ENCODE results near the gene PEAK1. TPM values are rescaled to one million over a fixed set of nuclear protein-coding genes. Genes with fewer than 3 reads are reported as not detected.

The PEAK1 gene
- total RNA-seq, 1 experiment from 2014 or later, result 58.7 TPM

DNA sequence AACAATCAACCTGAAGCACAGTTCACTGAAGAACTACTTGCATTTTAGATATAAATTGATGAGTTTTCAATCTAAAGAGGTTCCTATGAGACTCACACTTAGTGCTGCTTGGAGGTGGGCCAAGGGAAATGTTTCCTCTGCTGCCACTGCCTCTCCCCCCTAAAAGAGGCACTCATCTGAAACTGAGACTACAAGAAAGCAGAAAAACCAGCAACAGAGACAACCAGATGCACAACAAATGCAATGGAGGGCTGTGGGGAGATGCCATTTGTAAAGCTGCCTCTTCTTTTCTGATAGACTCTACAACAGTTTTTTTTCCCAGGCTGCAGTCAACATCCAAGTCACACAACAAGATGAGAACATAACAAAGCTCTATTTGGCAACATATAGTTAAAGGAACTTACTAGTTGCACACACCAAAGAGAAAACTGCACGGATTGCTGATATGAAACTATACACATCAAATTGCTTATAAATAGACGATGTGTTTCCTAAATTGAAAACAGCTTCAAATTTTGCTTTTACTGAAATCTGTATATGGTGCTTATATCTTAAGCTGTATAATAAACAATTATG, 360.0 kb downstream of the PEAK1 start:
- DNase-seq (ENCODE audit: low read depth, low spot score), result no peak
- no peaks in the 10 kb centered on the region for H3K27me3 ChIP-seq (ENCODE audit: control insufficient read depth, insufficient read depth, low read length)
- H3K36me3 ChIP-seq (ENCODE audit: control insufficient read depth, insufficient read depth, low read length), result no peaks in the 10 kb centered on the region
- ChIA-PET CTCF (no interaction called here), POLR2A (interaction anchor here (0.7 kb wide), 1 partner anchor 362 kb away, joined by 3 read pairs; no protein-coding TSS in a partner anchor)
- H3K4me1 ChIP-seq (ENCODE audit: control insufficient read depth, insufficient read depth, low read length), result peaks cover 14% of the 10 kb centered on the region; the same call in 1 of the 2 replicates
- intact Hi-C loops (cut with micrococcal nuclease; ENCODE audit: unreplicated experiment) (no loop called here), in situ Hi-C loops (cut with HindIII; ENCODE audit: low pct_unique_long_range_greater_than_20kb, low sequenced_read_pairs) (no loop called here)
- no peaks in the 10 kb centered on the region for H3K9me3 ChIP-seq (ENCODE audit: control insufficient read depth, insufficient read depth, low read depth, low read length)
- TF ChIP-seq TCF7L2 (IDR thresholded peaks at IDR 0.05; ENCODE audit: low read depth, low read length) (no peak), POLR2AphosphoS5 (IDR thresholded peaks at IDR 0.05; ENCODE audit: low read depth, low read length) (no peak), SIN3A (IDR thresholded peaks at IDR 0.05; ENCODE audit: borderline replicate concordance, insufficient read depth, low read depth, low read length) (no peak)
- TF ChIP-seq, protein P1, sequence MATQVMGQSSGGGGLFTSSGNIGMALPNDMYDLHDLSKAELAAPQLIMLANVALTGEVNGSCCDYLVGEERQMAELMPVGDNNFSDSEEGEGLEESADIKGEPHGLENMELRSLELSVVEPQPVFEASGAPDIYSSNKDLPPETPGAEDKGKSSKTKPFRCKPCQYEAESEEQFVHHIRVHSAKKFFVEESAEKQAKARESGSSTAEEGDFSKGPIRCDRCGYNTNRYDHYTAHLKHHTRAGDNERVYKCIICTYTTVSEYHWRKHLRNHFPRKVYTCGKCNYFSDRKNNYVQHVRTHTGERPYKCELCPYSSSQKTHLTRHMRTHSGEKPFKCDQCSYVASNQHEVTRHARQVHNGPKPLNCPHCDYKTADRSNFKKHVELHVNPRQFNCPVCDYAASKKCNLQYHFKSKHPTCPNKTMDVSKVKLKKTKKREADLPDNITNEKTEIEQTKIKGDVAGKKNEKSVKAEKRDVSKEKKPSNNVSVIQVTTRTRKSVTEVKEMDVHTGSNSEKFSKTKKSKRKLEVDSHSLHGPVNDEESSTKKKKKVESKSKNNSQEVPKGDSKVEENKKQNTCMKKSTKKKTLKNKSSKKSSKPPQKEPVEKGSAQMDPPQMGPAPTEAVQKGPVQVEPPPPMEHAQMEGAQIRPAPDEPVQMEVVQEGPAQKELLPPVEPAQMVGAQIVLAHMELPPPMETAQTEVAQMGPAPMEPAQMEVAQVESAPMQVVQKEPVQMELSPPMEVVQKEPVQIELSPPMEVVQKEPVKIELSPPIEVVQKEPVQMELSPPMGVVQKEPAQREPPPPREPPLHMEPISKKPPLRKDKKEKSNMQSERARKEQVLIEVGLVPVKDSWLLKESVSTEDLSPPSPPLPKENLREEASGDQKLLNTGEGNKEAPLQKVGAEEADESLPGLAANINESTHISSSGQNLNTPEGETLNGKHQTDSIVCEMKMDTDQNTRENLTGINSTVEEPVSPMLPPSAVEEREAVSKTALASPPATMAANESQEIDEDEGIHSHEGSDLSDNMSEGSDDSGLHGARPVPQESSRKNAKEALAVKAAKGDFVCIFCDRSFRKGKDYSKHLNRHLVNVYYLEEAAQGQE (IDR thresholded peaks at IDR 0.05; ENCODE audit: insufficient read depth in 1 of 2, low read depth in 2 of 2, low read length in 1 of 2), result no peak
- TF ChIP-seq, protein P2, sequence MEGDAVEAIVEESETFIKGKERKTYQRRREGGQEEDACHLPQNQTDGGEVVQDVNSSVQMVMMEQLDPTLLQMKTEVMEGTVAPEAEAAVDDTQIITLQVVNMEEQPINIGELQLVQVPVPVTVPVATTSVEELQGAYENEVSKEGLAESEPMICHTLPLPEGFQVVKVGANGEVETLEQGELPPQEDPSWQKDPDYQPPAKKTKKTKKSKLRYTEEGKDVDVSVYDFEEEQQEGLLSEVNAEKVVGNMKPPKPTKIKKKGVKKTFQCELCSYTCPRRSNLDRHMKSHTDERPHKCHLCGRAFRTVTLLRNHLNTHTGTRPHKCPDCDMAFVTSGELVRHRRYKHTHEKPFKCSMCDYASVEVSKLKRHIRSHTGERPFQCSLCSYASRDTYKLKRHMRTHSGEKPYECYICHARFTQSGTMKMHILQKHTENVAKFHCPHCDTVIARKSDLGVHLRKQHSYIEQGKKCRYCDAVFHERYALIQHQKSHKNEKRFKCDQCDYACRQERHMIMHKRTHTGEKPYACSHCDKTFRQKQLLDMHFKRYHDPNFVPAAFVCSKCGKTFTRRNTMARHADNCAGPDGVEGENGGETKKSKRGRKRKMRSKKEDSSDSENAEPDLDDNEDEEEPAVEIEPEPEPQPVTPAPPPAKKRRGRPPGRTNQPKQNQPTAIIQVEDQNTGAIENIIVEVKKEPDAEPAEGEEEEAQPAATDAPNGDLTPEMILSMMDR (IDR thresholded peaks at IDR 0.05), result no peak
- no TSS peak for BruUV-seq (replicated peaks)
- H3K4me3 ChIP-seq (ENCODE audit: low read depth in 2 of 2, low read length in 2 of 2), result no peak overlapping the region
- no peak overlapping the region for H3K27ac ChIP-seq (ENCODE audit: low read length)
- no peak for ATAC-seq

DNA sequence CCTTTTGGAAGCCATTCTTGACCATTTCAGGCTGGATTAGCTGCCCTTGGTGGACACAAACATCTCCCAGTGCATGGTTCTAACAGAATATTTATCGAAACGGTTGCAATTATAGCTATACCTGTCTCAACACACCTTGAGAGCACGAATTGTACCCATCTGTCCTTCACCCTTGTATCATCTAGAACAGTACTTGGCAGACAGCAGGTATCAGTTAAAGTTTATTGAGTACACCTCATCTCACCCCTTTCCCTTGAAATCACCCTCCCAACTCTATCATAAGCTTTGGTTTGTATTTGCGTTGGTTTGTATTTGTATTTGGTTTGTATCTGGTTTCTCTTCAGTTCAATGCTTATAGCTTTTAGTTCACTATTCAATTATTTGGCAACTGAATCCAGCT, 361.4 kb downstream of the PEAK1 start:
- 0 out of 2 replicates have a peak, but pooled peaks cover 4% of the 10 kb centered on the region for H3K4me1 ChIP-seq (ENCODE audit: control insufficient read depth, insufficient read depth, low read length)

More for the DNA sequence above, 361.4 kb downstream of the PEAK1 start:
- DNase-seq (ENCODE audit: low read depth, low spot score) (no peak), ATAC-seq (no peak)
- no peak overlapping the region for H3K4me3 ChIP-seq (ENCODE audit: low read depth in 2 of 2, low read length in 2 of 2)
- POLR2A ChIA-PET, result interaction anchor here (0.5 kb wide), 1 partner anchor 999 kb away, joined by 11 read pairs; the partner anchor contains the start of gene TMEM266
- TF ChIP-seq, protein P2 (IDR thresholded peaks at IDR 0.05), result no peak
- TF ChIP-seq, protein P1 (IDR thresholded peaks at IDR 0.05; ENCODE audit: insufficient read depth in 1 of 2, low read depth in 2 of 2, low read length in 1 of 2), result no peak
- no peak for TF ChIP-seq SIN3A (IDR thresholded peaks at IDR 0.05; ENCODE audit: borderline replicate concordance, insufficient read depth, low read depth, low read length)
- TF ChIP-seq TCF7L2 (IDR thresholded peaks at IDR 0.05; ENCODE audit: low read depth, low read length), result no peak
- no peak for TF ChIP-seq POLR2AphosphoS5 (IDR thresholded peaks at IDR 0.05; ENCODE audit: low read depth, low read length)
- in situ Hi-C loops (cut with HindIII; ENCODE audit: low pct_unique_long_range_greater_than_20kb, low sequenced_read_pairs) (no loop called here), intact Hi-C loops (cut with micrococcal nuclease; ENCODE audit: unreplicated experiment) (no loop called here)
- CTCF ChIA-PET, result no interaction called here
- no peaks in the 10 kb centered on the region for H3K27me3 ChIP-seq (ENCODE audit: control insufficient read depth, insufficient read depth, low read length)
- no peaks in the 10 kb centered on the region for H3K9me3 ChIP-seq (ENCODE audit: control insufficient read depth, insufficient read depth, low read depth, low read length)
- no peaks in the 10 kb centered on the region for H3K36me3 ChIP-seq (ENCODE audit: control insufficient read depth, insufficient read depth, low read length)
- H3K27ac ChIP-seq (ENCODE audit: low read length), result no peak overlapping the region
- BruUV-seq (replicated peaks), result no TSS peak
